GM19328 (cell line): ENCODE data around the gene FANCF.
"Not testable (repeated sequence)": the region's sequence is repeated elsewhere in the genome, so short reads cannot be mapped to it uniquely, and the experiment has no call there.

Experiments
- ATAC-seq: cut with Tn5 transposase; IDR thresholded peaks from one replicate; pipeline ENCODE4 v1.9.1; 2021; ENCODE audit warnings: mild to moderate bottlenecking, moderate library complexity; ENCODE audit not compliant: unreplicated experiment

FANCF gene

GRCh38 chr11:22625448-22626287 lies at the start of gene FANCF:
TSS of gene FANCF (minus strand) at chr11:22625823. CDS start at chr11:22625810, 13 bp downstream.
- peak; percentile 97 for ATAC-seq

GRCh38 chr11:22674470-22675439 lies 49.1 kb upstream of the FANCF start:
- ATAC-seq: no peak

- no peak for ATAC-seq
Observed at GRCh38 chr11:22671751-22672150, 46.1 kb upstream of the FANCF start.

- no peak for ATAC-seq
Observed at GRCh38 chr11:22670830-22671229, 45.2 kb upstream of the FANCF start.

GRCh38 chr11:22669368-22669767 lies 43.7 kb upstream of the FANCF start:
- ATAC-seq: no peak

- ATAC-seq: no peak
Observed at GRCh38 chr11:22668005-22668796, 42.6 kb upstream of the FANCF start.

GRCh38 chr11:22666688-22667439 lies 41.2 kb upstream of the FANCF start:
- no peak for ATAC-seq

- no peak for ATAC-seq
Observed at GRCh38 chr11:22666325-22666687, 40.7 kb upstream of the FANCF start, which contains the start of gene GAS2. TSS of gene GAS2 (plus strand) at chr11:22666611. CDS start at chr11:22674870, 8,259 bp downstream.

GRCh38 chr11:22659783-22660182 lies 34.2 kb upstream of the FANCF start:
- no peak for ATAC-seq

- peak; percentile 90 for ATAC-seq
Observed at GRCh38 chr11:22657101-22657694, 31.6 kb upstream of the FANCF start.

- ATAC-seq: no peak
Observed at GRCh38 chr11:22656130-22656529, 30.5 kb upstream of the FANCF start.

- not testable (repeated sequence) for ATAC-seq
Observed at GRCh38 chr11:22652346-22652745, 26.7 kb upstream of the FANCF start.

GRCh38 chr11:22641559-22641958 lies 15.9 kb upstream of the FANCF start:
- ATAC-seq: no peak

- no peak for ATAC-seq
Observed at GRCh38 chr11:22640862-22641261, 15.2 kb upstream of the FANCF start.

- ATAC-seq: no peak
Observed at GRCh38 chr11:22635689-22636088, 10.1 kb upstream of the FANCF start.

- no peak for ATAC-seq
Observed at GRCh38 chr11:22634897-22635629, 9.4 kb upstream of the FANCF start.

- no peak for ATAC-seq
Observed at GRCh38 chr11:22633354-22633902, 7.8 kb upstream of the FANCF start.

GRCh38 chr11:22627421-22627820 lies 1.8 kb upstream of the FANCF start:
- ATAC-seq: no peak
